Measurements from ENCODE around the gene ITGA6. TPM values are rescaled to one million over a fixed set of nuclear protein-coding genes. Genes with fewer than 3 reads are reported as not detected.

ITGA6 gene
- total and polyA plus RNA-seq, 4 donors = 58.2 to 113 (median 88.8) TPM

- peaks cover 33% of the 10 kb centered on the region for H3K4me1 ChIP-seq (ENCODE audit: control insufficient read depth, insufficient read depth, low read length)
- no peaks in the 10 kb centered on the region for H3K9me3 ChIP-seq (ENCODE audit: control insufficient read depth, insufficient read depth, low read length)
- H3K36me3 ChIP-seq (ENCODE audit: control insufficient read depth, insufficient read depth, low read length) = no peaks in the 10 kb centered on the region
- H3K27ac ChIP-seq (ENCODE audit: low read depth, low read length) = peak overlapping the region; percentile 29
- peaks cover 5% of the 10 kb centered on the region for H3K27me3 ChIP-seq (ENCODE audit: control insufficient read depth, insufficient read depth, low read length)
- H3K4me3 ChIP-seq (ENCODE audit: low read depth, low read length) = no peak overlapping the region
- DNase-seq (ENCODE audit: low read depth in 4 of 6, low spot score in 6 of 6) = no peak
- WGBS (ENCODE audit: insufficient coverage) = 80% methylated on average over 2 of the region's 4 CpGs
Measured at GRCh38 chr2:172458561-172459124, 31.3 kb downstream of the ITGA6 start.

GRCh38 chr2:172460780-172461201 lies 33.4 kb downstream of the ITGA6 start:
- no peak for DNase-seq (ENCODE audit: low read depth in 4 of 6, low spot score in 6 of 6)
- Histone ChIP-seq H3K9me3 (ENCODE audit: control insufficient read depth, insufficient read depth, low read length) (no peaks in the 10 kb centered on the region), H3K36me3 (ENCODE audit: control insufficient read depth, insufficient read depth, low read length) (no peaks in the 10 kb centered on the region), H3K27me3 (ENCODE audit: control insufficient read depth, insufficient read depth, low read length) (peaks cover 5% of the 10 kb centered on the region), H3K27ac (ENCODE audit: low read depth, low read length) (no peak overlapping the region), H3K4me3 (ENCODE audit: low read depth, low read length) (no peak overlapping the region), H3K4me1 (ENCODE audit: control insufficient read depth, insufficient read depth, low read length) (peaks cover 41% of the 10 kb centered on the region)
- 50% methylated on average over 1 of the region's 1 CpG for WGBS (ENCODE audit: insufficient coverage)

GRCh38 chr2:172461591-172462372 lies 34.4 kb downstream of the ITGA6 start:
- peaks cover 5% of the 10 kb centered on the region for H3K27me3 ChIP-seq (ENCODE audit: control insufficient read depth, insufficient read depth, low read length)
- peak overlapping the region; percentile 25 for H3K27ac ChIP-seq (ENCODE audit: low read depth, low read length)
- H3K9me3 ChIP-seq (ENCODE audit: control insufficient read depth, insufficient read depth, low read length) = no peaks in the 10 kb centered on the region
- DNase-seq (ENCODE audit: low read depth in 4 of 6, low spot score in 6 of 6) = peak in 2 of 6 donors; percentile 39 to 59
- no peaks in the 10 kb centered on the region for H3K36me3 ChIP-seq (ENCODE audit: control insufficient read depth, insufficient read depth, low read length)
- no peak overlapping the region for H3K4me3 ChIP-seq (ENCODE audit: low read depth, low read length)
- WGBS (ENCODE audit: insufficient coverage) = 21% methylated on average over 11 of the region's 11 CpGs
- peaks cover 38% of the 10 kb centered on the region for H3K4me1 ChIP-seq (ENCODE audit: control insufficient read depth, insufficient read depth, low read length)

- DNase-seq (ENCODE audit: low read depth in 4 of 6, low spot score in 6 of 6) = no peak
- 54% methylated on average over 8 of the region's 11 CpGs for WGBS (ENCODE audit: insufficient coverage)
- Histone ChIP-seq H3K27ac (ENCODE audit: low read depth, low read length) (no peak overlapping the region), H3K27me3 (ENCODE audit: control insufficient read depth, insufficient read depth, low read length) (peaks cover 5% of the 10 kb centered on the region), H3K4me1 (ENCODE audit: control insufficient read depth, insufficient read depth, low read length) (peaks cover 38% of the 10 kb centered on the region), H3K36me3 (ENCODE audit: control insufficient read depth, insufficient read depth, low read length) (no peaks in the 10 kb centered on the region), H3K9me3 (ENCODE audit: control insufficient read depth, insufficient read depth, low read length) (no peaks in the 10 kb centered on the region), H3K4me3 (ENCODE audit: low read depth, low read length) (no peak overlapping the region)
Measured at GRCh38 chr2:172462373-172462848, 35.0 kb downstream of the ITGA6 start.

GRCh38 chr2:172462849-172463381 lies 35.5 kb downstream of the ITGA6 start:
- Histone ChIP-seq H3K9me3 (ENCODE audit: control insufficient read depth, insufficient read depth, low read length) (no peaks in the 10 kb centered on the region), H3K27ac (ENCODE audit: low read depth, low read length) (no peak overlapping the region)
- WGBS (ENCODE audit: insufficient coverage) = 87% methylated on average over 5 of the region's 5 CpGs

GRCh38 chr2:172464400-172465129 lies 37.2 kb downstream of the ITGA6 start:
- WGBS (ENCODE audit: insufficient coverage) = no CpG with 5 or more reads among the region's 4 CpGs
- DNase-seq (ENCODE audit: low read depth in 4 of 6, low spot score in 6 of 6) = no peak
- Histone ChIP-seq H3K27ac (ENCODE audit: low read depth, low read length) (no peak overlapping the region), H3K9me3 (ENCODE audit: control insufficient read depth, insufficient read depth, low read length) (no peaks in the 10 kb centered on the region), H3K27me3 (ENCODE audit: control insufficient read depth, insufficient read depth, low read length) (peaks cover 5% of the 10 kb centered on the region), H3K4me3 (ENCODE audit: low read depth, low read length) (no peak overlapping the region), H3K4me1 (ENCODE audit: control insufficient read depth, insufficient read depth, low read length) (peaks cover 24% of the 10 kb centered on the region), H3K36me3 (ENCODE audit: control insufficient read depth, insufficient read depth, low read length) (no peaks in the 10 kb centered on the region)

More at GRCh38 chr2:172462849-172463381, 35.5 kb downstream of the ITGA6 start:
- peaks cover 5% of the 10 kb centered on the region for H3K27me3 ChIP-seq (ENCODE audit: control insufficient read depth, insufficient read depth, low read length)
- no peak for DNase-seq (ENCODE audit: low read depth in 4 of 6, low spot score in 6 of 6)
- H3K4me1 ChIP-seq (ENCODE audit: control insufficient read depth, insufficient read depth, low read length) = peaks cover 34% of the 10 kb centered on the region
- no peak overlapping the region for H3K4me3 ChIP-seq (ENCODE audit: low read depth, low read length)
- no peaks in the 10 kb centered on the region for H3K36me3 ChIP-seq (ENCODE audit: control insufficient read depth, insufficient read depth, low read length)

- peak; percentile 64 to 94 (median 75) for DNase-seq (ENCODE audit: low read depth in 4 of 6, low spot score in 6 of 6)
- Histone ChIP-seq H3K4me3 (ENCODE audit: low read depth, low read length) (no peak overlapping the region), H3K9me3 (ENCODE audit: control insufficient read depth, insufficient read depth, low read length) (no peaks in the 10 kb centered on the region), H3K27me3 (ENCODE audit: control insufficient read depth, insufficient read depth, low read length) (peaks cover 5% of the 10 kb centered on the region), H3K27ac (ENCODE audit: low read depth, low read length) (peak overlapping the region; percentile 3), H3K4me1 (ENCODE audit: control insufficient read depth, insufficient read depth, low read length) (peaks cover 24% of the 10 kb centered on the region), H3K36me3 (ENCODE audit: control insufficient read depth, insufficient read depth, low read length) (no peaks in the 10 kb centered on the region)
- WGBS (ENCODE audit: insufficient coverage) = 35% methylated on average over 14 of the region's 24 CpGs
Measured at GRCh38 chr2:172465417-172466334, 38.3 kb downstream of the ITGA6 start.

- no peak for DNase-seq (ENCODE audit: low read depth in 4 of 6, low spot score in 6 of 6)
- 66% methylated on average over 5 of the region's 8 CpGs for WGBS (ENCODE audit: insufficient coverage)
- H3K9me3 ChIP-seq (ENCODE audit: control insufficient read depth, insufficient read depth, low read length) = no peaks in the 10 kb centered on the region
- H3K27me3 ChIP-seq (ENCODE audit: control insufficient read depth, insufficient read depth, low read length) = no peaks in the 10 kb centered on the region
- no peak overlapping the region for H3K27ac ChIP-seq (ENCODE audit: low read depth, low read length)
- H3K4me1 ChIP-seq (ENCODE audit: control insufficient read depth, insufficient read depth, low read length) = peaks cover 14% of the 10 kb centered on the region
- no peaks in the 10 kb centered on the region for H3K36me3 ChIP-seq (ENCODE audit: control insufficient read depth, insufficient read depth, low read length)
- H3K4me3 ChIP-seq (ENCODE audit: low read depth, low read length) = no peak overlapping the region
Measured at GRCh38 chr2:172467382-172467781, 40.0 kb downstream of the ITGA6 start.
